ENCODE data around the gene FBXW8. TPM values are rescaled to one million over a fixed set of nuclear protein-coding genes. Genes with fewer than 3 reads are reported as not detected.

FBXW8 gene
- total and polyA plus RNA-seq, 2 donors (not counting 3 experiments of a cell fraction or from before 2014, with no cell fraction given) = 15.4 TPM

DNA sequence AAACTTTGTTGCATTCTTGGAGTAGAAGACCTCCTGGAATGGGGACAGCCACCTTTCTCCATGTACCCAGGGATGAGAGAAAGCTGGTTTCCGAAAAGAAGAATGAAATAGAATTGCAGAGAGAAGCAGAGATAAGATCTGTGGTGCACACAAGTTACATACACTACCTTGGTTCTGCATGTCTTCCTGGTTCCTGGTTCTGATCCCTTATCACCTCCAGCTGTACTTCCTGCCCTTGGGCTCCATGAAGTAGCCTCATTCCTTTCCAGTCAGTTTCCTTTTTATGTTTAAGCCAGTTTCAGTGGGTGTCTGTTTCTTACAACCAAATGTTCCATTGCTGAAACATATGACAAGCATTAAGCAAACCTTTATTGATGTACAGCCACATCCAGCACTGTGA is 69.3 kb downstream of the FBXW8 start:
- no peaks in the 10 kb centered on the region for H3K9me3 ChIP-seq (replicated peaks; ENCODE audit: control insufficient read depth, insufficient read depth, low read length)
- H3K27ac ChIP-seq (ENCODE audit: insufficient read depth, low read depth, low read length) = no peak overlapping the region
- no peak overlapping the region for H3K9ac ChIP-seq (replicated peaks; ENCODE audit: extremely low read depth, insufficient read depth, low read length)
- BruUV-seq (replicated peaks) = no TSS peak
- dilution Hi-C loops (cut with MboI; ENCODE audit: extremely low pct_ligation_motif_present, low sequenced_read_pairs) = no loop called here
- peak; percentile 38 for DNase-seq (ENCODE audit: low read depth, low spot score)
- no peak overlapping the region for H3K4me2 ChIP-seq (ENCODE audit: insufficient read depth, low read length)
- TF ChIP-seq EZH2 (IDR thresholded peaks at IDR 0.05; ENCODE audit: borderline replicate concordance, low read depth, low read length, severe bottlenecking) (no peak), GATA2 (IDR thresholded peaks at IDR 0.05; ENCODE audit: insufficient read depth, insufficient read length, low read depth, low read length) (peak; percentile 80), MYC (IDR thresholded peaks at IDR 0.05; ENCODE audit: low read depth, low read length) (no peak)
- ChIA-PET POLR2A (no interaction called here), CTCF (interaction anchor here (1.3 kb wide), 1 partner anchor 34 kb away, joined by 6 read pairs; no protein-coding TSS in a partner anchor)
- no peak overlapping the region for H2AFZ ChIP-seq (ENCODE audit: low read depth, low read length)
- no peak overlapping the region for H3K4me3 ChIP-seq (replicated peaks in 1 of 3; ENCODE audit: insufficient read depth in 1 of 3, low read depth in 1 of 3, low read length in 3 of 3)
- intact Hi-C loops (cut with micrococcal nuclease) = no loop called here
- no peaks in the 10 kb centered on the region for H4K20me1 ChIP-seq (replicated peaks; ENCODE audit: control insufficient read depth, extremely low read depth, insufficient read depth, low read length)
- no peaks in the 10 kb centered on the region for H3K79me2 ChIP-seq (ENCODE audit: control insufficient read depth, insufficient read depth, low read length)
- no peaks in the 10 kb centered on the region for H3K36me3 ChIP-seq (ENCODE audit: control insufficient read depth in 2 of 2, extremely low read depth in 1 of 2, insufficient read depth in 2 of 2, low read length in 2 of 2)
- FAIRE-seq = peak; percentile 58
- H3K9me1 ChIP-seq (replicated peaks; ENCODE audit: control insufficient read depth, extremely low read depth, insufficient read depth, low read length) = no peaks in the 10 kb centered on the region
- H3K27me3 ChIP-seq (ENCODE audit: control insufficient read depth in 2 of 2, insufficient read depth in 2 of 2, low read length in 2 of 2) = no peaks in the 10 kb centered on the region
- H3K4me1 ChIP-seq (ENCODE audit: control insufficient read depth, extremely low read depth, insufficient read depth, low read length) = peaks cover 12% of the 10 kb centered on the region

DNA sequence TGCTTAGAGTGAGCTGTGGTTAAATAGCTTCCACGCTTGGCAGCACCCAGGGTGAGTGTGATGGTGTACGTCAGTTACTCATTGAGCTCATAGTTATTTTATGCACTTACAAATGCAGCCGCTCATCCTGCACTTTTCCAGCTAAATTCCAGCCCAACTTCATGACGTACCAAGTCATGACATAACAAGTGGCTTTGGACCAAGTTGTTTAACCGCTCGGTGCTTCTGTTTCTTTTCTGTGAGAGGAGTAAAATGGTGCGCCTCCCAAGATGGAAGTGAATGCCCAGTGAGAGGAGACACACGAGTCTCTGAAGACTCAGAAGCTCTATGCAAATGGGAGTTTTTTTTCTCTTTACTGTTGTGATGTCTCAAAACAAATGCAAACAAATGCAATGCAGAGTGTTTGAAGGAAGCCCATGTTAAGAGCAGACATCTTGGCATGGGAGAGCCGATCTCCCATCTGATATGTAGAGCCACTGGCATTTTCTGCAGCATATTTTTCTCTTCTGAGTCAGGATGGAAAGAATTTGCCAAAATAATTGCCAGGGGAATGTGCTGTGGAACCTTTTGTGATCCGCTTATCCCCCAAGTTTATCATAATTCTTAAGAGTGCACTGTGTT is 72.2 kb downstream of the FBXW8 start:
- Histone ChIP-seq H3K4me1 (ENCODE audit: control insufficient read depth, extremely low read depth, insufficient read depth, low read length) (peaks cover 12% of the 10 kb centered on the region), H3K9ac (replicated peaks; ENCODE audit: extremely low read depth, insufficient read depth, low read length) (no peak overlapping the region), H3K36me3 (ENCODE audit: control insufficient read depth in 2 of 2, extremely low read depth in 1 of 2, insufficient read depth in 2 of 2, low read length in 2 of 2) (no peaks in the 10 kb centered on the region), H3K27me3 (ENCODE audit: control insufficient read depth in 2 of 2, insufficient read depth in 2 of 2, low read length in 2 of 2) (no peaks in the 10 kb centered on the region), H3K27ac (ENCODE audit: insufficient read depth, low read depth, low read length) (no peak overlapping the region), H3K9me1 (replicated peaks; ENCODE audit: control insufficient read depth, extremely low read depth, insufficient read depth, low read length) (no peaks in the 10 kb centered on the region), H3K4me3 (replicated peaks in 1 of 3; ENCODE audit: insufficient read depth in 1 of 3, low read depth in 1 of 3, low read length in 3 of 3) (no peak overlapping the region), H3K79me2 (ENCODE audit: control insufficient read depth, insufficient read depth, low read length) (no peaks in the 10 kb centered on the region), H3K9me3 (replicated peaks; ENCODE audit: control insufficient read depth, insufficient read depth, low read length) (no peaks in the 10 kb centered on the region), H2AFZ (ENCODE audit: low read depth, low read length) (no peak overlapping the region), H3K4me2 (ENCODE audit: insufficient read depth, low read length) (no peak overlapping the region), H4K20me1 (replicated peaks; ENCODE audit: control insufficient read depth, extremely low read depth, insufficient read depth, low read length) (no peaks in the 10 kb centered on the region)
- TF ChIP-seq POLR2AphosphoS5 (IDR thresholded peaks at IDR 0.05; ENCODE audit: insufficient read depth, low read depth, low read length) (no peak), GATA2 (IDR thresholded peaks at IDR 0.05; ENCODE audit: insufficient read depth, insufficient read length, low read depth, low read length) (no peak), JUN (IDR thresholded peaks at IDR 0.05; ENCODE audit: borderline replicate concordance, insufficient read depth, insufficient read length, low read depth) (no peak), EZH2 (IDR thresholded peaks at IDR 0.05; ENCODE audit: borderline replicate concordance, low read depth, low read length, severe bottlenecking) (no peak), MYC (IDR thresholded peaks at IDR 0.05; ENCODE audit: low read depth, low read length) (no peak), POLR2A (IDR thresholded peaks at IDR 0.05; ENCODE audit: low read depth, low read length) (no peak), FOS (IDR thresholded peaks at IDR 0.05; ENCODE audit: borderline replicate concordance, insufficient read depth, low read length) (no peak)
- TF ChIP-seq, protein P1, sequence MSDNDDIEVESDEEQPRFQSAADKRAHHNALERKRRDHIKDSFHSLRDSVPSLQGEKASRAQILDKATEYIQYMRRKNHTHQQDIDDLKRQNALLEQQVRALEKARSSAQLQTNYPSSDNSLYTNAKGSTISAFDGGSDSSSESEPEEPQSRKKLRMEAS (IDR thresholded peaks at IDR 0.05; ENCODE audit: insufficient read depth, insufficient read length) = no peak
- TF ChIP-seq, protein P2, sequence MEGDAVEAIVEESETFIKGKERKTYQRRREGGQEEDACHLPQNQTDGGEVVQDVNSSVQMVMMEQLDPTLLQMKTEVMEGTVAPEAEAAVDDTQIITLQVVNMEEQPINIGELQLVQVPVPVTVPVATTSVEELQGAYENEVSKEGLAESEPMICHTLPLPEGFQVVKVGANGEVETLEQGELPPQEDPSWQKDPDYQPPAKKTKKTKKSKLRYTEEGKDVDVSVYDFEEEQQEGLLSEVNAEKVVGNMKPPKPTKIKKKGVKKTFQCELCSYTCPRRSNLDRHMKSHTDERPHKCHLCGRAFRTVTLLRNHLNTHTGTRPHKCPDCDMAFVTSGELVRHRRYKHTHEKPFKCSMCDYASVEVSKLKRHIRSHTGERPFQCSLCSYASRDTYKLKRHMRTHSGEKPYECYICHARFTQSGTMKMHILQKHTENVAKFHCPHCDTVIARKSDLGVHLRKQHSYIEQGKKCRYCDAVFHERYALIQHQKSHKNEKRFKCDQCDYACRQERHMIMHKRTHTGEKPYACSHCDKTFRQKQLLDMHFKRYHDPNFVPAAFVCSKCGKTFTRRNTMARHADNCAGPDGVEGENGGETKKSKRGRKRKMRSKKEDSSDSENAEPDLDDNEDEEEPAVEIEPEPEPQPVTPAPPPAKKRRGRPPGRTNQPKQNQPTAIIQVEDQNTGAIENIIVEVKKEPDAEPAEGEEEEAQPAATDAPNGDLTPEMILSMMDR (IDR thresholded peaks at IDR 0.05; ENCODE audit: extremely low read depth in 1 of 2, insufficient read depth in 1 of 2, low read depth in 1 of 2, low read length in 2 of 2) = no peak
- intact Hi-C loops (cut with micrococcal nuclease) (no loop called here), dilution Hi-C loops (cut with MboI; ENCODE audit: extremely low pct_ligation_motif_present, low sequenced_read_pairs) (no loop called here)
- POLR2A ChIA-PET = interaction anchor here (0.7 kb wide), 1 partner anchor 32 kb away, joined by 3 read pairs; no protein-coding TSS in a partner anchor
- CTCF ChIA-PET = no interaction called here
- BruUV-seq (replicated peaks) = no TSS peak
- FAIRE-seq = no peak
- no peak for DNase-seq (ENCODE audit: low read depth, low spot score)

Measured in endothelial cell of umbilical vein (primary cell).